ENCODE results near the gene PTPN14. TPM values are rescaled to one million over a fixed set of nuclear protein-coding genes. Genes with fewer than 3 reads are reported as not detected.

PTPN14 gene
- total and polyA plus RNA-seq, 2 of the 8 experiments (the other 6 are each of a cell fraction or from before 2014, with no cell fraction given), result 14.4 to 93.6 TPM

DNA sequence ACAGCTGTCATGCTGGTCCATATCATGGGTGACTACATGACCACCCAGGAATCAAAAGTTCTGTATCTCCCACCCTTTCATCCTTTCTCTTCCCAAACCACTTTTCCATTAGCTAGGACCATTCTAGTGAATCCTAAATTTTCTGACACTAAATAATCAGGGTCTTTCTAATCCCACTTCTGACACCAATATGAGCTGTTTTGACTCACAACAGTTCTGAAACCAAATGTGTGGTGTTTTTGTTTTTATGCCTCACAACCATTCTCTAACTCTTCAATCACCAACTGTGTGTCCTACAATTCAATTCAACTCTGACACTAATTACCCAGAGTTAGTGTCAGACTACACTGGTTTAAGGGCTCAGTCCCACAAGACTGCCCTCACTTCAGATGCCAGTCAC lies 206.5 kb downstream of the PTPN14 start (continued):
- TF ChIP-seq, protein P1, sequence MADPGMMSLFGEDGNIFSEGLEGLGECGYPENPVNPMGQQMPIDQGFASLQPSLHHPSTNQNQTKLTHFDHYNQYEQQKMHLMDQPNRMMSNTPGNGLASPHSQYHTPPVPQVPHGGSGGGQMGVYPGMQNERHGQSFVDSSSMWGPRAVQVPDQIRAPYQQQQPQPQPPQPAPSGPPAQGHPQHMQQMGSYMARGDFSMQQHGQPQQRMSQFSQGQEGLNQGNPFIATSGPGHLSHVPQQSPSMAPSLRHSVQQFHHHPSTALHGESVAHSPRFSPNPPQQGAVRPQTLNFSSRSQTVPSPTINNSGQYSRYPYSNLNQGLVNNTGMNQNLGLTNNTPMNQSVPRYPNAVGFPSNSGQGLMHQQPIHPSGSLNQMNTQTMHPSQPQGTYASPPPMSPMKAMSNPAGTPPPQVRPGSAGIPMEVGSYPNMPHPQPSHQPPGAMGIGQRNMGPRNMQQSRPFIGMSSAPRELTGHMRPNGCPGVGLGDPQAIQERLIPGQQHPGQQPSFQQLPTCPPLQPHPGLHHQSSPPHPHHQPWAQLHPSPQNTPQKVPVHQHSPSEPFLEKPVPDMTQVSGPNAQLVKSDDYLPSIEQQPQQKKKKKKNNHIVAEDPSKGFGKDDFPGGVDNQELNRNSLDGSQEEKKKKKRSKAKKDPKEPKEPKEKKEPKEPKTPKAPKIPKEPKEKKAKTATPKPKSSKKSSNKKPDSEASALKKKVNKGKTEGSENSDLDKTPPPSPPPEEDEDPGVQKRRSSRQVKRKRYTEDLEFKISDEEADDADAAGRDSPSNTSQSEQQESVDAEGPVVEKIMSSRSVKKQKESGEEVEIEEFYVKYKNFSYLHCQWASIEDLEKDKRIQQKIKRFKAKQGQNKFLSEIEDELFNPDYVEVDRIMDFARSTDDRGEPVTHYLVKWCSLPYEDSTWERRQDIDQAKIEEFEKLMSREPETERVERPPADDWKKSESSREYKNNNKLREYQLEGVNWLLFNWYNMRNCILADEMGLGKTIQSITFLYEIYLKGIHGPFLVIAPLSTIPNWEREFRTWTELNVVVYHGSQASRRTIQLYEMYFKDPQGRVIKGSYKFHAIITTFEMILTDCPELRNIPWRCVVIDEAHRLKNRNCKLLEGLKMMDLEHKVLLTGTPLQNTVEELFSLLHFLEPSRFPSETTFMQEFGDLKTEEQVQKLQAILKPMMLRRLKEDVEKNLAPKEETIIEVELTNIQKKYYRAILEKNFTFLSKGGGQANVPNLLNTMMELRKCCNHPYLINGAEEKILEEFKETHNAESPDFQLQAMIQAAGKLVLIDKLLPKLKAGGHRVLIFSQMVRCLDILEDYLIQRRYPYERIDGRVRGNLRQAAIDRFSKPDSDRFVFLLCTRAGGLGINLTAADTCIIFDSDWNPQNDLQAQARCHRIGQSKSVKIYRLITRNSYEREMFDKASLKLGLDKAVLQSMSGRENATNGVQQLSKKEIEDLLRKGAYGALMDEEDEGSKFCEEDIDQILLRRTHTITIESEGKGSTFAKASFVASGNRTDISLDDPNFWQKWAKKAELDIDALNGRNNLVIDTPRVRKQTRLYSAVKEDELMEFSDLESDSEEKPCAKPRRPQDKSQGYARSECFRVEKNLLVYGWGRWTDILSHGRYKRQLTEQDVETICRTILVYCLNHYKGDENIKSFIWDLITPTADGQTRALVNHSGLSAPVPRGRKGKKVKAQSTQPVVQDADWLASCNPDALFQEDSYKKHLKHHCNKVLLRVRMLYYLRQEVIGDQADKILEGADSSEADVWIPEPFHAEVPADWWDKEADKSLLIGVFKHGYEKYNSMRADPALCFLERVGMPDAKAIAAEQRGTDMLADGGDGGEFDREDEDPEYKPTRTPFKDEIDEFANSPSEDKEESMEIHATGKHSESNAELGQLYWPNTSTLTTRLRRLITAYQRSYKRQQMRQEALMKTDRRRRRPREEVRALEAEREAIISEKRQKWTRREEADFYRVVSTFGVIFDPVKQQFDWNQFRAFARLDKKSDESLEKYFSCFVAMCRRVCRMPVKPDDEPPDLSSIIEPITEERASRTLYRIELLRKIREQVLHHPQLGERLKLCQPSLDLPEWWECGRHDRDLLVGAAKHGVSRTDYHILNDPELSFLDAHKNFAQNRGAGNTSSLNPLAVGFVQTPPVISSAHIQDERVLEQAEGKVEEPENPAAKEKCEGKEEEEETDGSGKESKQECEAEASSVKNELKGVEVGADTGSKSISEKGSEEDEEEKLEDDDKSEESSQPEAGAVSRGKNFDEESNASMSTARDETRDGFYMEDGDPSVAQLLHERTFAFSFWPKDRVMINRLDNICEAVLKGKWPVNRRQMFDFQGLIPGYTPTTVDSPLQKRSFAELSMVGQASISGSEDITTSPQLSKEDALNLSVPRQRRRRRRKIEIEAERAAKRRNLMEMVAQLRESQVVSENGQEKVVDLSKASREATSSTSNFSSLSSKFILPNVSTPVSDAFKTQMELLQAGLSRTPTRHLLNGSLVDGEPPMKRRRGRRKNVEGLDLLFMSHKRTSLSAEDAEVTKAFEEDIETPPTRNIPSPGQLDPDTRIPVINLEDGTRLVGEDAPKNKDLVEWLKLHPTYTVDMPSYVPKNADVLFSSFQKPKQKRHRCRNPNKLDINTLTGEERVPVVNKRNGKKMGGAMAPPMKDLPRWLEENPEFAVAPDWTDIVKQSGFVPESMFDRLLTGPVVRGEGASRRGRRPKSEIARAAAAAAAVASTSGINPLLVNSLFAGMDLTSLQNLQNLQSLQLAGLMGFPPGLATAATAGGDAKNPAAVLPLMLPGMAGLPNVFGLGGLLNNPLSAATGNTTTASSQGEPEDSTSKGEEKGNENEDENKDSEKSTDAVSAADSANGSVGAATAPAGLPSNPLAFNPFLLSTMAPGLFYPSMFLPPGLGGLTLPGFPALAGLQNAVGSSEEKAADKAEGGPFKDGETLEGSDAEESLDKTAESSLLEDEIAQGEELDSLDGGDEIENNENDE (IDR thresholded peaks at IDR 0.05; ENCODE audit: insufficient replicate concordance, low read length), result no peak
- TF ChIP-seq GABPA (IDR thresholded peaks at IDR 0.05; ENCODE audit: borderline replicate concordance, insufficient read depth, low read length) (no peak), SIX5 (IDR thresholded peaks at IDR 0.05; ENCODE audit: low read depth, low read length) (no peak), NRF1 (IDR thresholded peaks at IDR 0.05; ENCODE audit: low read depth, low read length) (no peak), HDAC2 (IDR thresholded peaks at IDR 0.05; ENCODE audit: borderline replicate concordance in 1 of 2, low read depth in 2 of 2, low read length in 2 of 2) (no peak), SAP30 (IDR thresholded peaks at IDR 0.05; ENCODE audit: insufficient read depth, insufficient replicate concordance, low read length) (no peak), KDM5A (IDR thresholded peaks at IDR 0.05; ENCODE audit: low read length) (no peak), SUZ12 (IDR thresholded peaks at IDR 0.05; ENCODE audit: low read length) (no peak), POLR2AphosphoS5 (IDR thresholded peaks at IDR 0.05; ENCODE audit: low read depth, low read length) (no peak), SRF (IDR thresholded peaks at IDR 0.05; ENCODE audit: low read depth, low read length) (no peak), SP2 (IDR thresholded peaks at IDR 0.05; ENCODE audit: low read length) (no peak)
- TF ChIP-seq, protein P2, sequence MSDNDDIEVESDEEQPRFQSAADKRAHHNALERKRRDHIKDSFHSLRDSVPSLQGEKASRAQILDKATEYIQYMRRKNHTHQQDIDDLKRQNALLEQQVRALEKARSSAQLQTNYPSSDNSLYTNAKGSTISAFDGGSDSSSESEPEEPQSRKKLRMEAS (IDR thresholded peaks at IDR 0.05), result no peak
